ENCODE results near the gene BDH1.

Gene BDH1

GRCh38 chr3:197522881-197523441 lies 32.8 kb downstream of the BDH1 start:
- Histone ChIP-seq H3K4me1 (ENCODE audit: insufficient read depth, low read length) (no peaks in the 10 kb centered on the region), H3K27me3 (ENCODE audit: insufficient read depth, low read length, poor library complexity) (no peaks in the 10 kb centered on the region), H3K27ac (ENCODE audit: low read length) (no peak overlapping the region), H4K20me1 (ENCODE audit: insufficient read depth, low read length) (peaks cover 2% of the 10 kb centered on the region), H3K4me3 (ENCODE audit: low read depth in 1 of 2, low read length in 2 of 2) (no peak overlapping the region), H3K36me3 (ENCODE audit: insufficient read depth, low read length) (peaks cover 86% of the 10 kb centered on the region), H3K79me2 (ENCODE audit: insufficient read depth, low read length) (no peaks in the 10 kb centered on the region), H3K4me2 (ENCODE audit: insufficient read depth, low read length) (no peak overlapping the region), H2AFZ (ENCODE audit: low read depth, low read length) (no peak overlapping the region), H3K9me3 (ENCODE audit: insufficient read depth, low read length, severe bottlenecking) (no peaks in the 10 kb centered on the region), H3K9ac (ENCODE audit: low read depth, low read length) (no peak overlapping the region)
- DNase-seq: no peak
- ATAC-seq (ENCODE audit: insufficient read depth, low read depth): no peak
- TF ChIP-seq EZH2 (IDR thresholded peaks at IDR 0.05; ENCODE audit: borderline replicate concordance, low read depth, low read length, severe bottlenecking): no peak
- no peak for TF ChIP-seq CTCF (IDR thresholded peaks at IDR 0.05; ENCODE audit: borderline replicate concordance, extremely low read depth, low read length, poor library complexity, severe bottlenecking)

GRCh38 chr3:197522183-197522715 lies 33.5 kb downstream of the BDH1 start:
- ATAC-seq (ENCODE audit: insufficient read depth, low read depth) (no peak), DNase-seq (no peak)
- no peak overlapping the region for H3K9ac ChIP-seq (ENCODE audit: low read depth, low read length)
- H2AFZ ChIP-seq (ENCODE audit: low read depth, low read length): no peak overlapping the region
- no peak overlapping the region for H3K27ac ChIP-seq (ENCODE audit: low read length)
- H3K79me2 ChIP-seq (ENCODE audit: insufficient read depth, low read length): no peaks in the 10 kb centered on the region
- TF ChIP-seq EZH2 (IDR thresholded peaks at IDR 0.05; ENCODE audit: borderline replicate concordance, low read depth, low read length, severe bottlenecking) (no peak), CTCF (IDR thresholded peaks at IDR 0.05; ENCODE audit: borderline replicate concordance, extremely low read depth, low read length, poor library complexity, severe bottlenecking) (no peak)
- H3K36me3 ChIP-seq (ENCODE audit: insufficient read depth, low read length): peaks cover 79% of the 10 kb centered on the region
- no peak overlapping the region for H3K4me2 ChIP-seq (ENCODE audit: insufficient read depth, low read length)
- no peaks in the 10 kb centered on the region for H3K4me1 ChIP-seq (ENCODE audit: insufficient read depth, low read length)
- no peak overlapping the region for H3K4me3 ChIP-seq (ENCODE audit: low read depth in 1 of 2, low read length in 2 of 2)
- H3K9me3 ChIP-seq (ENCODE audit: insufficient read depth, low read length, severe bottlenecking): no peaks in the 10 kb centered on the region
- H4K20me1 ChIP-seq (ENCODE audit: insufficient read depth, low read length): no peaks in the 10 kb centered on the region; the same call in none of the 2 replicates
- H3K27me3 ChIP-seq (ENCODE audit: insufficient read depth, low read length, poor library complexity): no peaks in the 10 kb centered on the region

- H3K4me2 ChIP-seq (ENCODE audit: insufficient read depth, low read length): no peak overlapping the region
- no peaks in the 10 kb centered on the region for H3K79me2 ChIP-seq (ENCODE audit: insufficient read depth, low read length)
- no peak overlapping the region for H3K27ac ChIP-seq (ENCODE audit: low read length)
- H3K9me3 ChIP-seq (ENCODE audit: insufficient read depth, low read length, severe bottlenecking): no peaks in the 10 kb centered on the region
- no peak overlapping the region for H3K4me3 ChIP-seq (ENCODE audit: low read depth in 1 of 2, low read length in 2 of 2)
- TF ChIP-seq CTCF (IDR thresholded peaks at IDR 0.05; ENCODE audit: borderline replicate concordance, extremely low read depth, low read length, poor library complexity, severe bottlenecking): no peak
- TF ChIP-seq EZH2 (IDR thresholded peaks at IDR 0.05; ENCODE audit: borderline replicate concordance, low read depth, low read length, severe bottlenecking): no peak
- ATAC-seq (ENCODE audit: insufficient read depth, low read depth): no peak
- H4K20me1 ChIP-seq (ENCODE audit: insufficient read depth, low read length): no peaks in the 10 kb centered on the region; the same call in 1 of the 2 replicates
- no peaks in the 10 kb centered on the region for H3K4me1 ChIP-seq (ENCODE audit: insufficient read depth, low read length)
- peaks cover 77% of the 10 kb centered on the region for H3K36me3 ChIP-seq (ENCODE audit: insufficient read depth, low read length)
- H3K27me3 ChIP-seq (ENCODE audit: insufficient read depth, low read length, poor library complexity): no peaks in the 10 kb centered on the region
- no peak for DNase-seq
- H2AFZ ChIP-seq (ENCODE audit: low read depth, low read length): no peak overlapping the region
- H3K9ac ChIP-seq (ENCODE audit: low read depth, low read length): no peak overlapping the region
Measured at GRCh38 chr3:197521277-197522182, 34.2 kb downstream of the BDH1 start.

Measured in DND-41 (cell line).